Right ventricle myocardium superior (tissue), 1 donor: ENCODE results near the gene ZXDC. TPM values are rescaled to one million over a fixed set of nuclear protein-coding genes. Genes with fewer than 3 reads are reported as not detected.

Experiments used
- ATAC-seq: fragments of 200-7000 bp; cut with Tn5 transposase; one replicate; pipeline ENCODE4 v1.9.1; 2020; ENCODE audit warnings: mild to moderate bottlenecking; ENCODE audit not compliant: poor library complexity
- DNase-seq: peaks from one replicate; pipeline ENCODE4 v3.0.0-alpha.2; 2020
- intact Hi-C: fragments of 100-400 bp; cut with DNase I; formaldehyde crosslinking; loops from one replicate; pipeline ENCODE4 v1.11.2; 2022
- total RNA-seq: library from RNA; stranded (reverse); fragmentation: NEBNext Ultra II Directional; extraction: Animal tissue kit (Norgen Biotek cat#: 25700); gene quantifications from one replicate; pipeline ENCODE4 v1.2.1, GENCODE V29; 2021
- donor health status: DM: no; HTN: yes; CAD: no; lungs with severe emphysema.

Gene ZXDC
- total RNA-seq, 1 donor from 2014 or later, result 16.1 TPM

DNA sequence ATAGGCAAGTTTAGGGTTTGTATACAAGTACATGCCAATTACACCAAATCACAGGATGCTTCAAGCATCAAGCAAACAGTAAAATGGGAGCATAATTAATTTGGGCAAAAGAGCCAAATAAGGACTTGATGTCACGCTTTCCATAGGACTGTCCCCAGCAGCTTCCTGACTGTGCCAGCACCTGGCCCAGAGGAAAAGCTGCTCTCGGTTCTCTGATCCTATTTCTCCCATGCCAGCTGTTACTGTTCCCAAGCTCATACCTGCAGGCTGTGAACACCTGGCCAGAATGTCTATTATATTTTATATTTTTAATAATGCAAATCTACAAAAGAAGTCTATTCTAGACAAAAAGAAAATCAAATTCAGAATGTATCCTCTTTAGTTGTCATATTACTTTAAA, 12.2 kb downstream of the ZXDC start:
- DNase-seq (no peak), ATAC-seq (no peak)
- intact Hi-C loops, result no loop called here

DNA sequence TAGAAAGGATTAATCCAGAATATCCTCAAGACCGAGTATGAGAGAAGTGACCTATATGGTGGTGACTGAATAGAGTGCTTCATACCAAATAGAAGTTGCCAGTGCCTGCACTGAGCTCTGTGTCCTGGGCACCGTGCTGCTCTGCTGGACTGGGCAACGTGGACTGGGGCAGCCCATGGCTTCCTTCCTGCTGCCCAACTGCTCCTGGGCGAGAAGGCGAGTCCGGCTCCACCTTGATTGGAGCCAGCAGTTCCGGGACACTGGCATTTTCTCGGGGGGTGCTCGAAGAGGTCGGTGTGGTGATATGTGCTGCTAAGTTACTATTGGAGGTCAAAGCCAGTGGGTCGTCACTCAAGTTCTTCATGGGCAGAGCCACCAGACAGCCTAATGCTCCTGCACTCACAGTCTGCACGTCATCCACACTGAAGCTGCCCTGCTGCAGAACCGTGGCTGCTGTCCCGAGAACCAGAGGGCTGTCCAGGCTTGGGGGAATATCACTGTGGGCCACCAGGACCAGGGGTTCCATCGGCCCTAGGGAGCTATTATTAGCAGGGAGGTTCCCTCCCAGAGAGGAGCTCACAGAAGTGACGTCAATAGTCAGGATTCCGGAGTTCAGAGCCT, 14.1 kb downstream of the ZXDC start:
- DNase-seq (no peak), ATAC-seq (peak; percentile 11)
- intact Hi-C loops, result no loop called here

DNA sequence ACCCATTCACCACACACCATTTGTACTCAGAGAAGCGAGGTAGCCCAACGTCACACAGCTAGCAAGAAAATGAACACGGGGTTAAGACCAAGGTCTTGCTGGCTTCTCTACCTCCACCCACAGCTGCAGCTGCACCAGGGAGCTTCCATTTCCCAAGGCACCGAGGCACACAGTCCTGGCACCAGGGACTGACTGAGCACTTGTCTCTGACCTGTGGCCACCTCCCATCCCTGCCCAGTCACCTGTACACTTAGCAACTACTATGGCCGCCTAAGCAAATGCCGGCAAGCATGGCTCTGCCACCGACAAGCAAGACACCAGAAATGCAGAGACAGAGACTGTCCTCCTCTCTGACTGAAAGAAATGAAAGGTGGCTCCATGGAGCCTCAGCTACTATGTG, 15.3 kb downstream of the ZXDC start:
- ATAC-seq (no peak), DNase-seq (no peak)
- intact Hi-C loops, result no loop called here

DNA sequence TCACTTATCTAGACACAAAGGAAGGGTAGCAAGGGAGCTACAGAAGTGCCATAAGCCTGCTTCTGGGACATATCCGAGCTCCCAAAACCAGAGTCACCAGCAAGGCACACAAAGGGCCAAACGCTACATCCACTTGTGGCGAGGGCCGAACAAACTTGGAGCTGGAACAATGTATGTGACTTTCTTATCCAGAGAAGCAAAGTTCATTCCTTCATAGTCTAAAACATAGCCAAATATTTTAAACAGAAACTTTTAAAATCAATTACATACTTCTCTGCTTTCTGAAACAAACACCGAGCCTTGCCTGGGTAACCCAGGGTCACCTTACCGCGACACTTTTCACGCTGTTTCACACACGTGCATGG, 15.9 kb downstream of the ZXDC start:
- DNase-seq (no peak), ATAC-seq (no peak)
- intact Hi-C loops, result no loop called here

DNA sequence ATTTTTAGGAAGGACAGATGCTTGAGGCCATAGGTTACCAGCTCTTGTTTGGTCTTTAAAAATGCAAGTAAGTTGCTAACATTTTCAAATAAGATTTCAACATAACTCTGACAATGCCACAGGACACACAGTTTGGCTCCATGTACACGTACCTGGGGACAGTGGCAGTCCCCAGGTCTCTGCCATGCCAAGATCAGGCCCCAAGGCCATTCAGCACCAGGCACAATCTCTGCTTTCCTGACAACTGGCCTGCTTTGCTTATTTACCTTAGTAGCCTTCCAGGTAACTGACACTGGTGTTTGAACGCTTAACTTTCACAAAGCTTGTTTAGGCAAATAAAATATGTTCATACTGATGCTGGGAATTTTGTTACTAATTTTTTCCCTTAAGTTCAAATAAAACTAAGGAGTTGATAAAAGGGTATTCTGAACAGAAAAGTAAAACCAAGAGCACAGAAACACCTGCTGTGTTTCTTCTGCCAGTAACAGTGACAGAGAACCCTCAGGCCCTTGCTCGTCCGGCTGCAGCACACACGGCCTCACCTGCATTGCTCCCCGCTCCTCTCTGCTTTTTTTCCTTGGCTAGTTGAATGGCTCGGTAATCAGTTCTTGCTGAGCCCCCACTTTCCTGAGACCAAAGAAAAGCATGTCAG, 16.5 kb downstream of the ZXDC start:
- DNase-seq, result no peak
- intact Hi-C loops, result no loop called here
- ATAC-seq, result no peak

DNA sequence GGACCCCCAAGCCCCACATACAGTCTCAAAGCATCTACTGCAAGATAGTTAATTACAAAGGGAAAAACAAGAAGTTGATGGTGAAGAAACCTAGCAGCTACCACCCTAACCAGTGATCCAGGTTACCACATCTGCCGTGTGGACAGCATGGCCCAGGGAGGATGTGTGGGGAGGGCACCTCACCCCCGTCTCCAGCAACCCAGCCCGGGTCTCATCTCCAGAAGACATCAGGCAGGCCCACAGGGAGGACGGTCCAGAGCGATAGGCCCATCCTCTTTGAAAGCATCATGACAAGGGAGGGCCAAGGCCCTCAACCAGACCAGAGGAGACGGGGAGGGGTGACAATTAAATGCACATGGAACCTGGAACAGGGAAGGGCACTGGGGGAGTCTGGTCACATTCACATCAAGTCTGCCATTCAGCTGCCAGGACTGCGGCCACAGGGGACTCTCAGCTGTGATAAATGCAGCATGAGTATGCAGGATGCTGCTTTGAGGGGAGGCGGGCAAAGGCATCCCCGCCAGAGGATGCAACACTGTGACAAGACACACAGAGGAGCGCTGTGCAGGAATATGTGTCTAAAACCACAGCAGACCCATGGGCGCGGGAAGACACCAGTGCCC, 18.8 kb downstream of the ZXDC start:
- intact Hi-C loops, result no loop called here
- ATAC-seq (no peak), DNase-seq (no peak)

DNA sequence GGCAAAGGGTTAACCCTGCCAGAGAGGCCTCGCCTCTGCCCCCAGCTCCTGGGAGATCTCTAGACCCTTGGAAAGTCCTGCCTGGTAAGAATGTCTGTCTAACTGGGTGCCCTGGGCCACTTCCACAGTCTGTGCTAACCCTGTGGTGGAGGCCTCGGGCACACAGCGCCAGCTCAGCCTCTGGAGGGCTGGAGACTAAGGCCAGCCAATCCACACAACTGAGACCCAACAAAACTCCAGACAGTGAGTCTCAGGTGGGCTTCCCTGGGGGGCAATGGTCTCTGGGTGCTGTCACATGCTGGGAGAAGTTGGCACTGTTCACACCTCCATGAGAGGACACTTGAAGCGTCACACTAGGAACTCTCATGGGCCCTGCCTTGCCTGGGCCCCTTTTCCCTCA, 19.5 kb downstream of the ZXDC start:
- intact Hi-C loops, result no loop called here
- DNase-seq (no peak), ATAC-seq (peak; percentile 16)

DNA sequence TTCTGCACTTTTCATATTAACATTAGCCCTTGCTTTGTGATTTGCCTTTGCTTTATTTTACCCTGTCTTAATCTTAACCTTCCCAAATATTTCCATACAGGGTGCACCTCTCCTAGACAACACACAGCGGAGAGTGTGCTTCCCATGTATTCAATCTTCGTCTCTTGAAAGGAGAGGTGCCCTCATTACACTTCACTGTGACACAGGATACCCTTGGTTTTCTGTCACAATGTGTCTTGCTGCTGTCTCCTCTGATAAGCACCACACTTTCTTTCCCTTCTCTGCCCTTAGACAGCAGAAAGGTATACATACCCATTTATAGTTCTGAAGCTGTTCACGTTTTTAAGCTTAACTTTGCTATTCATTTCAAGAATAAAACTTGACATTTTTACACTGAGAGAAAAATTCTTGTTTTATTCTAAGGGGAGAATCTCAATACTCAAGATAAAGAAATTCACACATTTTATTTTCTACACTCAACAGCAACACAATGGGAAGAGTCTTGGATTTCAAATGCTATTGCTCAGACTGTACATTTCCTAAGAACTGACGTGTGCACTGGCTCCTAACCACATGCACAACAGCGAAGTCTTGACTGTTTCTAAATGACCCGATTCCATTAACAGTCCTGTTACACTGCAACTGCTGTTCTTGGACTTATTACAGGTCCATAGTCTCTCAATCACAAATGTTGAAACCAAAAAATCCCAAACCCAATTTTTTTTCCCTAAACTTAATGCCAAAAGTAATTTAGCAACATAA, 21.1 kb downstream of the ZXDC start:
- DNase-seq (no peak), ATAC-seq (no peak)
- intact Hi-C loops, result no loop called here

DNA sequence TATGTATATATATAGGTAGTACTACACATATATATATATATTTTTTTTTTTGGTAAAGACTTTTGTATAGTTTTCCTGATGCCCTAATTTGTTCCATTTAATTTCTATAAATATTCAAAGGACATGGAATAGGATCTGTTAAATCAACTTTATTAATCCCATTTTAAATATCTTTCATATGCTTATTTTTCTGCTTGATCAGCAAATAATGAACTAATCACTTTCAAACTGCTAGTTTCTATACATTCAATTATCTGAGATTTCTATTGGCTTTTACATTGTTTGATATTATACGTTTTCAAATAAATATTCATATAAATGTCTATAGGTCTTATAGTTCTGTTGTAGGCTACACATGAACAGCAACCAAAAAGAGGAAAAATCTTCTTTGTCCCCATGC, 21.7 kb downstream of the ZXDC start:
- ATAC-seq (no peak), DNase-seq (no peak)
- intact Hi-C loops, result no loop called here

DNA sequence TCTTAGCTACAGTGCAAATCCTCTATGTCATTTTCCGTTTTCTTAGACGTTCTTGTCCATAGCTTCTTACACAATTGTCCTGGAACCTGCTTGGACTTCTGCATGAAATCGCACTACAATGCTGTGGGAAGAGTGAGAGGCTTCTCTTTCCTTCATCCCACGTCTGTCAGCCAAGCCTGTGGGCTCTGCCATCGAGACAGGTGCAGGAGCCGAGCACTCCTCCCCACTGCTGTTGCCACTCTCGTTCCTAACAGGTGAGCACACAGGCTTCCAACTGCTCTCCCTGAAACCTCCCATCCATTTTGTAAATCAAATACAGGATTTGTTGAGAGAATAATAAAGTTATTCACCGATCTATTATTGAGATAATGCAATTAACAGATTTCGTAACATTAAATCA, 23.5 kb downstream of the ZXDC start:
- ATAC-seq (no peak), DNase-seq (no peak)
- intact Hi-C loops, result no loop called here

DNA sequence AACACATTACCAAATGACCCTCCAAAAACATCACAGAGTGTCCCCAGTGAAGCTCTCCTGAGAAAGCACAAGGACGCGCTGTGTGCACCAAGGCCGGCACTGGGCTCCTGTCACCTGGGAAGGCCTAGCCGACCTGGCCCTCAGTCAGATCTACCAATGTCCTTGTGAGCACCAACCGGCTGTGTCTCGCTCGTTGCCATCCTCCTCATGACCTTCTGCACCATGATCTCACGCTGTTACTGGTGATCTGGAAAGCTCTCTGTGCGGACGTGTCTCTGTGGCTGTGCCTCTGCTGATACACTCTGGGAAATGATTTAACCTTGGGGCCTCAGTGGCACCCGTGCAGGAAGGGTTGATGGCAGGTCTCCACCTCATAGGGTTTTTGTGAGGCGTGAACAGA, 24.2 kb downstream of the ZXDC start:
- peak; percentile 8 for ATAC-seq
- no peak for DNase-seq
- intact Hi-C loops, result no loop called here

DNA sequence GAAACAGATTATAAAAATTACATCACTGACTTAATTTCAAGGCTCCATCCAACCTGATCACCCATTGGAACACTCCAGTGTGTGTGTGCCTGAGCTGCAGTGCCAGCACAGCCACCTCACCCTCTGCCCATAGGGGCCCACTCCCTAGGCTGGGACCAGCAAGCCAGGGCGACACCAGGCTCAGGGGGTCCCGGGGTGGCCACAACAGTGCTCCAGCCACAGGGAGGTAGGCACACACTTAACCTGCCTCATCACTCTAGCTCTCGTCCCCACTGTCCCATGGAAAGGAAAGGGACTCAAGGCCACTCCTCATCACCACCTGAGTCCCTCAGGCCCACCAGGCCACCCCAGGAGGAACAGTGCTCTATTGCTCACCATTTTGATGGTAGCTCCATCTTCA, 24.9 kb downstream of the ZXDC start:
- ATAC-seq (no peak), DNase-seq (no peak)
- intact Hi-C loops, result no loop called here

DNA sequence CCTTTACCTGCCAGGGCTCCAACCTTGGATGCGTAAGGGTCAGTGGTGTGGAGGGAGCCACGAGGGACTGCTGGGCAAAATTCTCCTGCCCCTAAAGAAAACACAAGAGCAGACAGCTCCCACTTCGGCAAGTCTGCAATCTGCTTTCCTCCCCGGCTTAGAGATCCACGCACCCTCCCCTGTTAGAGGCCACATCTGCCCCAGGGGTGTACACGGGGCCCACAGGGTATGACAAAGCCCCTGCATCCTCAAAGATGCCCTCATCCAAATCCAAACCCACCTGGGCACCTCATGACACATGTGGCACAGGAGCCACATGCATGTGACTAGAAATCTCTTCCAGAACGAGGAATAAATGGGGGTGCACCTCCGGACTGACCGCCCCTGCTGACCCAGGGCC, 25.5 kb downstream of the ZXDC start:
- DNase-seq (no peak), ATAC-seq (no peak)
- intact Hi-C loops, result no loop called here

DNA sequence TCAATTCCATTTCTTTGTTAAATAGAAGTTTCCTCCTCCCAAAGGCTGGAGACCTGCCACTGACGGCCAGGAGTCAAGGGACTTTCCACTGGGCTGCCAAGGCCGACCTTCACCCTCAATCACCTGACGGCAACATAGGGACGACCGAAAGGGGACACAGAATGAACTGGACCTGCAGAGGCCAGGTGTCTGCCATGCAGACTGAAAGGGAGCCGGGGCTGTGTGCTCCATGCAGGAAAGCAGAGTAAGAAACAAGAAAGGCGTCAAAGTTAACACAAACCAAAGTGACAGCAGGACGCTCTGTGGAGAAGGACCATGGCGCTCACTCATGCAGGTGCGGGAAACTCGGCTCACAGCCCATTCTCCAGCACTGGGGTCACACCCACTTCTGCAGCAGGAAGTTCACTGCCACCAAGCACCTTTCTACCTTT, 26.1 kb downstream of the ZXDC start:
- DNase-seq, result no peak
- intact Hi-C loops, result no loop called here
- no peak for ATAC-seq

DNA sequence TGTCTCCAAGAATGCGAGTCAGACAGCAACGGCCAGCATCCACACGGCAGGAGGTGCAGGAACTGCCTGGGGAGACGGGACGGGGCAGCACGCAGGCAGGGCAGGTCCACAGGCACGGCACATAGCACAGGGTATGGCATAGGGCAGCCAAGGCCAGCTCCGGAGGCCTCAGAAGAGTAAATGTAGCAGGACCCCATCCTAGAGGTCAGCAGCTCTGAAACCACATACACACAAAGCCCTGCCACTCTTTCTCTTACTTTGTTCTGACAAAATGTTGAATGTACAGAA, 26.9 kb downstream of the ZXDC start:
- intact Hi-C loops, result no loop called here
- DNase-seq (no peak), ATAC-seq (no peak)

DNA sequence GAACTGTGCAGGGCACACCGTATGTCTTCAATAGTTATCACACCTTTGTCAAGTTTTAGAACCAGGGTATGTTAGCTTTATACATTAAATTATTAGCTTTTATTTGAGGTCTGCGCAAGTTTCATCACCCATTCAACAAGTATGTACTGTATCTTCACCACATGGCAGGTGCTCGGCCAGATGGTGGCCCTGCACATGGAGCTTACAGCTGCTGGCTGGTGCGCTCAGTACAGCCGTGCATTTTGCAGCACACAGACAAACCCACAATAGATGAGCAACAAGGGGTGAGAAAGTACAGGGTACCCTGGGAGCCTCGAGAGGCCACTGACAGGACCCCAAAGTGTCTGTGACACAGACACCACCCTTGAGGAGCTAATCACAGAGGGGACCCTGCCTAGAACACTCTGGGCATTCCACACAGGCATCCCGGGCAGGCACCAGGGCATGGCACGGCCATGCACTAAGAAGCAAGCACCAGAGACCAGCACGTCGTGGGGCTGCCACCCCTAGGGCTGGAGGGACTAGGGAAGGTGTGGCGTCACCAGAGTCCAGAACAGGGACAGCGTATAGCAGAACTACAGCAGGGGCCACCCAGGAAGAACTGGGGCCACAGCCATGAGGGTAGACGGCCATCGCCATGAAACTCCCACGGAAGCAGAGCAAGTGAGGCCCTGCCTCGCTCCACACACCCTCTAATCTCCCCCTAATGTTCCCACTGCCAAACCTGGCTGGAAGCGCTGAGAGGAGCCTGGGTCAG, 27.4 kb downstream of the ZXDC start:
- DNase-seq, result no peak
- intact Hi-C loops, result no loop called here

DNA sequence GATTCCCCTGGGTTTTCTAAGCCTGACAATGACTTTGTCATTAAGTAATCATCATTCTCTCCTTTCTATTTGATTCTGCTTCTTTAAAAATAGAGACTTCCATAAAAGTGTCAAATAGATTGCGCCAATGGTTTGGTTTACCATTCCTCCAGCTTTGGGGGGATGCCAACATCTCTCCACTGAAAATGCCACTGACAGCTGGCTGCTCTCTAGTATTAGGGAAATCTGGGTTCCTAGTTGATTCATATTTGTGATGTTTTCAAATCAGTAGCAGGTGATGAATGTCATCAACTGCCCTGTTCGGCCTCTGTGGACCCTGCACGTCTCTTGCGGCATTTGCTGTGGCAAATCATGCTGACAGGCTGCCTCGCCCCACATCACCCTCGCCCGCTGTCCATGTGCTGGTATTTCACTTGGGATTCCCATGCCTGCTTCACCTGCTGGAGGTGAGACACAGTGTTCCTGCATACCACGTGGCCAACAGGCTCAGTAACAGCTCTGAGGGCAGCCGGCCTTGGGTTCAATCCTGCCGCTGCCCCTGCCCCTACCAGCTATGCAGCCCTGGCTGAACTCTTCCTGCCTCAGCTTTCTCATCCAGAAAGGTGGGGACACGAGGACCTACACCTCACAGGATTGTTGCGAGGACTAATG, 28.1 kb downstream of the ZXDC start:
- ATAC-seq, result no peak
- DNase-seq, result no peak
- intact Hi-C loops, result no loop called here

More for the DNA sequence above, 27.4 kb downstream of the ZXDC start:
- ATAC-seq, result no peak

DNA sequence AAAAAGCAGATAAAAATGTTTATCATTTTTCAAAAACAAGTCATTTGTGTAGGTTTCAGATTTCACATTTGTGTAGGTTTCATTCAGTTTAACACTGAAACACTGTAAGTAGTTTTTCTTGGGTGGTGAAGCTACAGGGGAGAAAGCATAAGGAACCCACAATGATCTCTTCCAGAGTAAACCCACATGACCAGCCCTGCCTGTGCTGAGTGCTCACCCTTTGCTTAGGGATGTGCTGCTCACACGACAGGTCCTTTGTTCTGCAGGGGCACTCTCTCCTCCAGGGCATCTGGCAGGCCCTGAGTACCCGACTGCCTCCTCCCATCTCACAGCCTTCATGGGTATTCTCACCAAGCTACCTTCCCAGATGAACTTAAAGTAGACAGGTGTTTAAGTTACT, 28.9 kb downstream of the ZXDC start:
- ATAC-seq, result no peak
- no peak for DNase-seq
- intact Hi-C loops, result no loop called here

DNA sequence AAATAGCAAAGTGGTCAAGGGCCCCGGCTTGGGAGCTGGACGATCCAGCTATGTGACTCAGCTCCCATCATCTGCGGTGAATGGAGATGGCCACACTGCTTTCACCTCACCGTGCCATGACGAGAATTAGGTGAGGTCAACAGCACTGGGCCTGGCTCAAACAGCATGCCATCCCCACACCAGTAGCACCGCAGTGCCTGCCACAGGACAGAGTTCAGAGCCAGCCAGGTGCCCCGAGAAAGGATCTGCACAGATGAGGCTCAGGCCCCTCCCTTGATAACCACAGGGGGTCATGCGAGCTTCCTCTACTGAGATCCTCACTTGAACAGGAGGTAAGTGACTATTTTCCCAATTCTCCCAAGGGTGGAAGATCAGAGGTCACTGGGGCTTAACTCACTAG, 29.4 kb downstream of the ZXDC start:
- no peak for DNase-seq
- intact Hi-C loops, result no loop called here
- no peak for ATAC-seq
